NCI-H2029 (cell line): ENCODE results near the gene ID2.

Experiments used
- DNase-seq: peaks from one replicate; lab custom pipeline; 2025; lab: John Stamatoyannopoulos, UW

The ID2 gene

GRCh38 chr2:8648441-8649213 lies 33.2 kb upstream of the ID2 start:
- no peak for DNase-seq

GRCh38 chr2:8649718-8650117 lies 32.1 kb upstream of the ID2 start:
- no peak for DNase-seq

- DNase-seq, result no peak
These were observed 31.6 kb upstream of the ID2 start for GRCh38 chr2:8650256-8650655.

GRCh38 chr2:8652774-8653426 lies 29.0 kb upstream of the ID2 start:
- no peak for DNase-seq

- DNase-seq, result no peak
These were observed 28.4 kb upstream of the ID2 start for GRCh38 chr2:8653485-8653884.

- no peak for DNase-seq
These were observed 27.8 kb upstream of the ID2 start for GRCh38 chr2:8654041-8654440.

- DNase-seq, result no peak
These were observed 27.4 kb upstream of the ID2 start for GRCh38 chr2:8654483-8654882.

- DNase-seq, result no peak
These were observed 25.7 kb upstream of the ID2 start for GRCh38 chr2:8656160-8656641.

- DNase-seq, result no peak
These were observed 25.0 kb upstream of the ID2 start for GRCh38 chr2:8656811-8657210.

- peak; percentile 36 for DNase-seq
These were observed 24.3 kb upstream of the ID2 start for GRCh38 chr2:8657423-8658062.

GRCh38 chr2:8658064-8658862 lies 23.6 kb upstream of the ID2 start:
- no peak for DNase-seq

GRCh38 chr2:8659092-8659734 lies 22.6 kb upstream of the ID2 start:
- DNase-seq, result peak; percentile 83

GRCh38 chr2:8659735-8660492 lies 21.9 kb upstream of the ID2 start:
- DNase-seq, result peak; percentile 48

- no peak for DNase-seq
These were observed 20.6 kb upstream of the ID2 start for GRCh38 chr2:8661235-8661634.

GRCh38 chr2:8661736-8662135 lies 20.1 kb upstream of the ID2 start:
- DNase-seq, result no peak

GRCh38 chr2:8662239-8662879 lies 19.5 kb upstream of the ID2 start:
- DNase-seq, result no peak

GRCh38 chr2:8663997-8664396 lies 17.9 kb upstream of the ID2 start:
- no peak for DNase-seq

- no peak for DNase-seq
These were observed 15.3 kb upstream of the ID2 start for GRCh38 chr2:8666581-8666980.

- DNase-seq, result no peak
These were observed 13.9 kb upstream of the ID2 start for GRCh38 chr2:8667896-8668512.
